Esophagus muscularis mucosa (tissue), 4 donors: ENCODE data around the gene DGKD.

ENCODE experiments used
- EP300 ChIP-seq: sonication (generic); formaldehyde crosslinking; IDR thresholded peaks from one replicate; pipeline ENCODE4 v1.6.1; 2017; ENCODE audit warnings: antibody characterized with exemption
- POLR2A ChIP-seq: fragments of 450-650 bp; IDR thresholded peaks from one replicate; pipeline ENCODE4 v1.6.1; 2017; ENCODE audit warnings: antibody characterized with exemption, moderate library complexity, mild to moderate bottlenecking, low read depth
- POLR2AphosphoS5 ChIP-seq, 2 donors: sonication (generic); formaldehyde crosslinking; IDR thresholded peaks; one replicate each; pipeline ENCODE4 v1.6.1; 2017; ENCODE audit warnings: antibody characterized with exemption in 2 of 2
- TF ChIP-seq, protein P1 (sequence below), 3 experiments: fragments of 200-600 bp in 2 of 3; fragments of 450-650 bp in 1 of 3; sonication (generic) in 2 of 3; IDR thresholded peaks; one replicate each; pipeline ENCODE4 v1.5.1; 2017 to 2019; ENCODE audit warnings: antibody characterized with exemption in 3 of 3, mild to moderate bottlenecking in 2 of 3, moderate library complexity in 1 of 3

GRCh38 chr2:233468047-233468740 lies 113.9 kb downstream of the DGKD start:
- TF ChIP-seq, protein P1, sequence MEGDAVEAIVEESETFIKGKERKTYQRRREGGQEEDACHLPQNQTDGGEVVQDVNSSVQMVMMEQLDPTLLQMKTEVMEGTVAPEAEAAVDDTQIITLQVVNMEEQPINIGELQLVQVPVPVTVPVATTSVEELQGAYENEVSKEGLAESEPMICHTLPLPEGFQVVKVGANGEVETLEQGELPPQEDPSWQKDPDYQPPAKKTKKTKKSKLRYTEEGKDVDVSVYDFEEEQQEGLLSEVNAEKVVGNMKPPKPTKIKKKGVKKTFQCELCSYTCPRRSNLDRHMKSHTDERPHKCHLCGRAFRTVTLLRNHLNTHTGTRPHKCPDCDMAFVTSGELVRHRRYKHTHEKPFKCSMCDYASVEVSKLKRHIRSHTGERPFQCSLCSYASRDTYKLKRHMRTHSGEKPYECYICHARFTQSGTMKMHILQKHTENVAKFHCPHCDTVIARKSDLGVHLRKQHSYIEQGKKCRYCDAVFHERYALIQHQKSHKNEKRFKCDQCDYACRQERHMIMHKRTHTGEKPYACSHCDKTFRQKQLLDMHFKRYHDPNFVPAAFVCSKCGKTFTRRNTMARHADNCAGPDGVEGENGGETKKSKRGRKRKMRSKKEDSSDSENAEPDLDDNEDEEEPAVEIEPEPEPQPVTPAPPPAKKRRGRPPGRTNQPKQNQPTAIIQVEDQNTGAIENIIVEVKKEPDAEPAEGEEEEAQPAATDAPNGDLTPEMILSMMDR (IDR thresholded peaks at IDR 0.05): no peak
- TF ChIP-seq POLR2A (no peak), POLR2AphosphoS5 (IDR thresholded peaks at IDR 0.05) (no peak), EP300 (no peak)
